ENCODE results near the gene RCBTB1.

DNA sequence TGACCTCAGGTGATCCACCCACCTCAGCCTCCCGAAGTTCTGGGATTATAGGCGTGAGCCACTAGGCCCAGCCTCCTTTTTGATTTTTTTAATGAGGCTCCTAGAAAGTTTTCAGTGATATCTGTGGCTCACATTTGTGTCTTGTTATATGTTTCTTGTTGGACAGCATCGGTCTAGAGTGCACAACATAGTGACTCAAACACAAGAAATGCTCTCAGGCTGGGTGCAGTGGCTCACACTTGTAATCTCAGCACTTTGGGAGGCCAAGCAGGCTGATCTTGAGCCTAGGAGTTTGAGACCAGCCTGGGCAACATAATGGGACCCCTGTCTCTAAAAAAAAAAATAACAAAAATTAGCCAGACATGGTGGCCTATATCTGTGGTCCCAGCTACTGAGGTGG is 81.4 kb downstream of the RCBTB1 start:
- no peak for TF ChIP-seq POLR2AphosphoS5 (IDR thresholded peaks at IDR 0.05; ENCODE audit: low read depth, low read length)
- no peak for TF ChIP-seq SIN3A (IDR thresholded peaks at IDR 0.05; ENCODE audit: borderline replicate concordance, insufficient read depth, low read length)
- TF ChIP-seq REST (IDR thresholded peaks at IDR 0.05; ENCODE audit: insufficient read depth in 1 of 2, low read depth in 2 of 2, low read length in 2 of 2): no peak
- no peak for TF ChIP-seq FOXP2 (optimal IDR thresholded peaks at IDR 0.05; ENCODE audit: borderline replicate concordance, extremely low read depth, extremely low read length, insufficient read depth)
